IMR-90 (cell line): Measurements from ENCODE around the gene CNNM2. TPM values are rescaled to one million over a fixed set of nuclear protein-coding genes. Genes with fewer than 3 reads are reported as not detected.

Experiments
- ATAC-seq: fragments of 200-7000 bp; cut with Tn5 transposase; 2 replicates; pipeline ENCODE4 v1.9.1; 2020; ENCODE audit warnings: low read depth, mild to moderate bottlenecking, moderate library complexity
- BruUV-seq: library from RNA; stranded (reverse); fragments of 400-500 nt; replicated peaks from 2 replicates; lab custom pipeline; 2021; lab: Mats Ljungman, UMichigan
- CTCF ChIA-PET: fragments of 300-600 bp; formaldehyde crosslinking; extraction: SDS; loops from one replicate; lab custom pipeline; 2021; ENCODE audit warnings: antibody characterized with exemption; lab: Yijun Ruan, JAX
- POLR2A ChIA-PET: fragments of 300-600 bp; sonication (Branson Sonifier 250); formaldehyde crosslinking; loops from one replicate; lab custom pipeline; 2022; ENCODE audit warnings: antibody characterized with exemption; ENCODE audit not compliant: unreplicated experiment; lab: Charles Lee
- DNase-seq: peaks from one replicate; pipeline ENCODE4 v3.0.0; 2013
- H2AFZ ChIP-seq: replicated peaks from 2 replicates; pipeline ENCODE3; 2013; ENCODE audit warnings: low read length, mild to moderate bottlenecking; ENCODE audit not compliant: poor library complexity
- H2AK5ac ChIP-seq: 2 replicates; pipeline ENCODE4 v1.6.1; 2013; ENCODE audit warnings: low read depth, low read length, inconsistent platforms
- H2AK9ac ChIP-seq: replicated peaks from 2 replicates; pipeline ENCODE3; 2013; ENCODE audit warnings: mild to moderate bottlenecking, low read depth, low read length, moderate library complexity; ENCODE audit not compliant: poor library complexity
- H2BK120ac ChIP-seq: 2 replicates; pipeline ENCODE4 v1.6.1; 2013; ENCODE audit warnings: low read depth, low read length, inconsistent platforms
- H2BK15ac ChIP-seq: 3 replicates; pipeline ENCODE4 v1.6.1; 2013; ENCODE audit warnings: low read depth, low read length, inconsistent platforms
- H2BK20ac ChIP-seq: 2 replicates; pipeline ENCODE4 v1.6.1; 2013; ENCODE audit warnings: low read depth, mild to moderate bottlenecking, inconsistent platforms, low read length, moderate library complexity
- H2BK5ac ChIP-seq: 2 replicates; pipeline ENCODE4 v1.6.1; 2013; ENCODE audit warnings: mild to moderate bottlenecking, low read depth, low read length, inconsistent platforms; ENCODE audit not compliant: poor library complexity, severe bottlenecking
- H3K14ac ChIP-seq: replicated peaks from 2 replicates; pipeline ENCODE4 v1.6.1; 2013; ENCODE audit warnings: low read depth, low read length, inconsistent platforms
- H3K18ac ChIP-seq: 2 replicates; pipeline ENCODE4 v1.6.1; 2013; ENCODE audit warnings: low read depth, low read length, control low read depth
- H3K23ac ChIP-seq: 2 replicates; pipeline ENCODE4 v1.6.1; 2013; ENCODE audit warnings: low read depth, low read length, inconsistent platforms
- H3K27ac ChIP-seq: 2 replicates; pipeline ENCODE4 v1.5.1; 2013; ENCODE audit warnings: mild to moderate bottlenecking, control low read depth, low read length; ENCODE audit not compliant: insufficient read depth
- H3K27me3 ChIP-seq: 2 replicates; pipeline ENCODE4 v1.6.1; 2013; ENCODE audit warnings: low read length; ENCODE audit not compliant: control insufficient read depth, insufficient read depth
- H3K36me3 ChIP-seq: 2 replicates; pipeline ENCODE4 v1.6.1; 2013; ENCODE audit warnings: low read length, mixed read lengths; ENCODE audit not compliant: control insufficient read depth, insufficient read depth
- H3K4ac ChIP-seq: 2 replicates; pipeline ENCODE4 v1.6.1; 2013; ENCODE audit warnings: low read depth, low read length, inconsistent platforms
- H3K4me1 ChIP-seq: 2 replicates; pipeline ENCODE4 v1.6.1; 2013; ENCODE audit warnings: low read length, mixed read lengths; ENCODE audit not compliant: control insufficient read depth, insufficient read depth
- H3K4me2 ChIP-seq: 2 replicates; pipeline ENCODE4 v1.6.1; 2013; ENCODE audit warnings: low read depth, mild to moderate bottlenecking, control low read depth, low read length, moderate library complexity
- H3K4me3 ChIP-seq: 2 replicates; pipeline ENCODE4 v1.5.1; 2013; ENCODE audit warnings: low read depth, mild to moderate bottlenecking, control low read depth, low read length, moderate library complexity; ENCODE audit not compliant: insufficient read depth
- H3K56ac ChIP-seq: 2 replicates; pipeline ENCODE4 v1.6.1; 2013; ENCODE audit warnings: low read length, inconsistent platforms; ENCODE audit not compliant: insufficient read depth; ENCODE audit errors: extremely low read depth
- H3K79me1 ChIP-seq, 2 experiments: 2 replicates each; pipeline ENCODE4 v1.6.1; 2013; ENCODE audit warnings: low read length in 2 of 2, inconsistent platforms in 1 of 2, low read depth in 1 of 2
- H3K9ac ChIP-seq: 2 replicates; pipeline ENCODE4 v1.6.1; 2013; ENCODE audit warnings: low read depth, low read length, control low read depth
- H3K9me1 ChIP-seq: 2 replicates; pipeline ENCODE4 v1.6.1; 2013; ENCODE audit warnings: low read length, inconsistent platforms; ENCODE audit not compliant: insufficient read depth
- H3K9me3 ChIP-seq: 2 replicates; pipeline ENCODE4 v1.6.1; 2013; ENCODE audit warnings: low read length; ENCODE audit not compliant: control insufficient read depth, insufficient read depth
- H4K20me1 ChIP-seq: 2 replicates; pipeline ENCODE4 v1.6.1; 2013; ENCODE audit warnings: low read length, inconsistent platforms; ENCODE audit not compliant: insufficient read depth
- H4K5ac ChIP-seq: 2 replicates; pipeline ENCODE4 v1.6.1; 2013; ENCODE audit warnings: mild to moderate bottlenecking, low read depth, low read length, control low read depth
- H4K8ac ChIP-seq, 2 experiments: 2 replicates each; pipeline ENCODE4 v1.6.1; 2013; ENCODE audit warnings: low read depth in 2 of 2, low read length in 2 of 2, control low read depth in 1 of 2, inconsistent platforms in 1 of 2
- H4K91ac ChIP-seq: 2 replicates; pipeline ENCODE4 v1.6.1; 2013; ENCODE audit warnings: low read depth, low read length, inconsistent platforms; ENCODE audit not compliant: insufficient read depth
- CEBPB ChIP-seq: IDR thresholded peaks from 2 replicates; pipeline ENCODE4 v1.6.1; 2012; ENCODE audit warnings: low read depth, low read length, improper control_type of control experiment
- ELK1 ChIP-seq: fragments of 150-350 bp; IDR thresholded peaks from 2 replicates; pipeline ENCODE4 v1.6.1; 2016; ENCODE audit warnings: low read depth, mild to moderate bottlenecking, low read length, moderate library complexity, borderline replicate concordance
- FOS ChIP-seq: fragments of 150-350 bp; IDR thresholded peaks from 2 replicates; pipeline ENCODE4 v1.6.1; 2016; ENCODE audit warnings: low read depth, low read length
- dilution Hi-C: fragments of 300-500 bp; cut with HindIII; formaldehyde crosslinking; loops from one replicate; pipeline ENCODE4 v1.14.3; 2018; ENCODE audit warnings: low sequenced_read_pairs; ENCODE audit not compliant: unreplicated experiment
- in situ Hi-C: fragments of 300-500 bp; cut with MboI; formaldehyde crosslinking; loops from 3 replicates; pipeline ENCODE4 v1.14.3; 2019; ENCODE audit warnings: low sequenced_read_pairs, inconsistent platforms, mixed read lengths
- intact Hi-C: fragments of 100-400 bp; cut with micrococcal nuclease; formaldehyde crosslinking; loops from 2 replicates; pipeline ENCODE4 v1.10.0; 2022
- polyA plus RNA-seq, 3 experiments: library from polyadenylated mRNA; depleted of rRNA; stranded (reverse); fragments of >200 nt; gene quantifications; 2 replicates each; pipeline ENCODE4 v1.2.3, GENCODE V29; 2012; ENCODE audit warnings: low replicate concordance in 1 of 3
- total RNA-seq: library from RNA; depleted of rRNA; stranded (reverse); fragments of >200 nt; gene quantifications from 2 replicates; pipeline ENCODE4 v1.2.3, GENCODE V29; 2012

Gene CNNM2
- total and polyA plus RNA-seq, 2 of the 4 experiments (the other 2 are of a cell fraction), result 4.7 to 5.6 TPM

- Histone ChIP-seq H2AFZ (no peak overlapping the region), H2BK120ac (no peak overlapping the region), H3K36me3 (peaks cover 39% of the 10 kb centered on the region), H3K27ac (no peak overlapping the region), H2BK20ac (no peak overlapping the region), H3K4me3 (no peak overlapping the region), H3K56ac (no peak overlapping the region), H3K14ac (no peak overlapping the region), H3K23ac (no peak overlapping the region), H2AK9ac (no peak overlapping the region), H2AK5ac (no peak overlapping the region), H3K27me3 (no peaks in the 10 kb centered on the region), H4K20me1 (peaks cover 4% of the 10 kb centered on the region; the same call in 1 of the 2 replicates), H3K9me1 (peaks cover 3% of the 10 kb centered on the region), H3K4ac (no peak overlapping the region), H3K9me3 (no peaks in the 10 kb centered on the region), H3K79me1 (peaks cover 5 to 19% of the 10 kb centered on the region in 2 experiments; a peak in 2 of 4 replicates), H3K9ac (no peak overlapping the region), H3K18ac (no peak overlapping the region), H4K5ac (no peak overlapping the region), H3K4me2 (no peak overlapping the region), H4K8ac (no peak overlapping the region), H4K91ac (no peak overlapping the region), H2BK15ac (no peak overlapping the region), H3K4me1 (no peaks in the 10 kb centered on the region), H2BK5ac (no peak overlapping the region)
- ATAC-seq (no peak), DNase-seq (no peak)
- TF ChIP-seq ELK1 (no peak), FOS (no peak), CEBPB (no peak)
- intact Hi-C loops, result no loop called here
- CTCF ChIA-PET, result no interaction called here
- dilution Hi-C loops, result no loop called here
- no TSS peak for BruUV-seq
- in situ Hi-C loops, result no loop called here
- POLR2A ChIA-PET, result no interaction called here
Measured at GRCh38 chr10:103098240-103098639, 180.1 kb downstream of the CNNM2 start.
